Epithelial cell of esophagus (primary cell): Measurements from ENCODE around the gene ARMC10.

Experiments used
- DNase-seq: peaks from one replicate; pipeline ENCODE4 v3.0.0; 2010; ENCODE audit warnings: low read depth
- H3K4me3 ChIP-seq: 2 replicates; pipeline ENCODE4 v1.5.1; 2011; ENCODE audit warnings: mild to moderate bottlenecking, low read length, control low read depth
- CTCF ChIP-seq: IDR thresholded peaks from 2 replicates; pipeline ENCODE4 v1.5.1; 2011; ENCODE audit warnings: low read depth, mild to moderate bottlenecking, low read length, control low read depth, inconsistent platforms; ENCODE audit not compliant: insufficient read depth; ENCODE audit errors: missing control alignments

The ARMC10 gene

DNA sequence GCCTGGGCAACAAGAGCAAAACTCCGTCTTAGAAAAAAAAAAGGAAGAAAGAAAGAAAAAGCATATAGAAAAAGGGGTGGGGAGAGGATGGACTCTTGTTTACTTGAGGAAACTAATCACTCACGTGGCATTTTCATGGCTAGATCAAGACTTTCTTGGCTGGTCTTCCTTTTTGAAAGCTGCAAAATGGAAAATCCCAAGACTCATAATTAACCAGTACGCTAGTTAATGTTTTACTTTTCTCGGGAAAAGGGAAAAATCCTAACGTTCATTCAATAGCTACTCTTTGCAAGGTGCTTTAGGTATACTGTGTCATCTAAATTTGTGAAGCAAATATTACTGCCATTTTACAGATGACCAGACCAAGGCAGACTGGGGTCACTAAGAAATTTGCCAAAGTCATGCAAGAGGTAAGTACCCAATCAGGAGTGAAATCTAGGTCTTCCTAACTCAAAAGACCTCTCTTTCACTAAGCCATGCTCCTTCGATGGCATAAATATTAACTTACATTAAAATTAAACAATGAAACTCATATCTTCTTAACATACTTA lies 49.6 kb downstream of the ARMC10 start:
- no peak overlapping the region for H3K4me3 ChIP-seq
- TF ChIP-seq CTCF = no peak
- DNase-seq = no peak

- DNase-seq = no peak
- TF ChIP-seq CTCF = no peak
- no peak overlapping the region for H3K4me3 ChIP-seq
Observed at GRCh38 chr7:103127006-103127405, 52.1 kb downstream of the ARMC10 start.

DNA sequence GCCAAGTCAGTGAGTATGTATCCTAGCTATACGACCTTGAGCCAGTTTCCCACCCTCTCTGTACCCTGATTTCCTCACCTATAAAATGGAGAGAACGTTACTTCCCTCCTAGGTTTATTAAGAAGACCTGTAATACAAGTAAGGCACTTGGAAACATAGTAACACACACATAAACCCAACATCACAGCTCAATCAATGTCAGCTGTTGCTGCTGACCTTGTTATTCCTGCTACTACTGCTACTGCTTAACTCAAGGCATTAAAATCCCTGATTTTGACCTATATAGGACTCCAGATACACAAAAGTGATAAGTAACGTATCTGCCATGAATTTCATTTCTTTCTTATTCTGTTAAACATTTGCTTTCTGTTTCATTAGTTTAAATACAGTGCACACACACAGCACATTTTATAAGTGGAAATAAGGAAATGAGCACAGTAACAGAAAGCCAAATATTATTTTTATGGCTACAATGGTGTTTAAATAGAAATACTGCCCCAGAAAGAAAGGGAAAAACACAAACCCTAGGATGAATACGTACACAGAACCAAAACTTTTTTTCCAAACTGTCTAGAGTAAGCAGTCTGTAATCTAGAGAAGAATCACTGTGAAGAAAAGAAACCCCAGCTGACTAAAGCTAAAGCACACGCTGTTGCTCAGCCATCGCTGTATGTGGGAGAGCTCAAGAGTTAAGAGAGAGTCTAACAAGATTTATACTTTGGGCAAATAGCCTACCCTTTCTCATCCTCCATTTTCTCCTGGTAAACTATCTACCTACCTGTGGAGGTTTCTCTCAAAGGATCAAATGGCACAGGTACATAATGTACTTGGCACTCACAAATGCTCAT lies 55.0 kb downstream of the ARMC10 start:
- H3K4me3 ChIP-seq = no peak overlapping the region

DNA sequence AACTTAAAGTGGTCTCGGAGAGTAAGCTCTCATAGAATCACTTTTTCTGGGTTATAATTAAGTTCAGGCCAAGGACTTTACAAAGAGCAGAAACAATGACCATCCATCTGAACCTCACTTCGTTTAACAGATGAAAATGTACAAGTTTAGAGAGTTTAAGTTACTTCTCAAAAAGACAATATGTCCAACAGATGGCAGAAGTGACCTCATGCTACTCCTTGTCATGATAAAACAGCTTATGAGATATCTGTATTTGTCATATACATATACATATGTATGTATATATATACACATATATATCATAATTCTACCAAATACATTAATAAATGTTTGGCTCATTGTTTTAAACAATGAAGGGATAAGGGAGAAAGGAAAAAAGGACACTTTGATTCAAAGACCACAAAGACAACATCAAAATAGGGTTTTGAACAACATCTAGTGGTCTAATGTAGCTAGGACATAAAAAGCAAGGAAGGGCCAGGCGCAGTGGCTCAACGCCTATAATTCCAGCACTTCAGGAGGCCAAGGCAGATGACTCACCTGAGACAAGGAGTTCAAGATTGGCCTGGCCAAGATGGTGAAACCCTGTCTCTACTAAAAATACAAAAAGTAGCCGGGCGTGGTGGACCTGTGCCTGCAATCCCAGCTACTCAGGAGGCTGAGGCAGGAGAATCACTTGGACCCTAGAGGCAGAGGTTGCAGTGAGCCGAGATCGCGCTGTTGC lies 56.1 kb downstream of the ARMC10 start:
- no peak for TF ChIP-seq CTCF
- DNase-seq = peak; percentile 62
- no peak overlapping the region for H3K4me3 ChIP-seq

More for the DNA sequence above, 55.0 kb downstream of the ARMC10 start:
- no peak for DNase-seq
- no peak for TF ChIP-seq CTCF

GRCh38 chr7:103132995-103133688 lies 58.2 kb downstream of the ARMC10 start:
- TF ChIP-seq CTCF = no peak
- DNase-seq = no peak
- H3K4me3 ChIP-seq = no peak overlapping the region

- DNase-seq = no peak
- no peak for TF ChIP-seq CTCF
- H3K4me3 ChIP-seq = no peak overlapping the region
Observed at GRCh38 chr7:103134836-103135554, 60.1 kb downstream of the ARMC10 start.
